ENCODE data around the gene PELI3. TPM values are rescaled to one million over a fixed set of nuclear protein-coding genes. Genes with fewer than 3 reads are reported as not detected.
A peak's percentile ranks its signal among the peaks of the same experiment; 100 is the strongest.

Gene PELI3
- polyA plus RNA-seq, 1 donor from 2014 or later = 13.3 TPM

DNA sequence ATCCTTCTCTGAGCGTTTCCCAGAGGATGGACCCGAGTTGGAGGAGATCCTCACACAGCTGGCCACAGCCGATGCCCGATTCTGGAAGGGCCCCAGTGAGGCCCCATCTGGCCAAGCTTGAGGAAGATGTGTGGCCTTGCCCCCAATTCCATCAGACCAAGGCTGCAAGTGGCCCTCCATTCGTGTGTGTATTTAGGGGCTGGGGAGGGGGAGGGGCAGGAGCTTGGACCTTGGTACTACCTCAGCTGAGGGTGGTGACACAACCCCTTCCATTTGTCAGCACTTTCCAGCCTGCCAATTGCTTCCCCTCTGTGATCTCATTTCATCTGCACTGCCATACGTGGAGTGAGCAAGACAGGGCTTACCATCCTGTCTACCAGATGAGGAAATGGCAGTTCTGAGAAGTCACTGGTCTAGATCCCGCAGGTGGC lies 42.4 kb downstream of the PELI3 start:
- no peaks in the 10 kb centered on the region for H3K9me3 ChIP-seq (ENCODE audit: low read length)
- no peak overlapping the region for H2AFZ ChIP-seq (ENCODE audit: low read depth, low read length)
- H4K20me1 ChIP-seq (ENCODE audit: insufficient read depth) = no peaks in the 10 kb centered on the region
- H3K9ac ChIP-seq (ENCODE audit: low read length) = no peak overlapping the region
- TF ChIP-seq EP300 (conservative IDR thresholded peaks at IDR 0.05; ENCODE audit: poor library complexity, severe bottlenecking) (no peak), RAD21 (conservative IDR thresholded peaks at IDR 0.05) (no peak)
- TF ChIP-seq, protein P1, sequence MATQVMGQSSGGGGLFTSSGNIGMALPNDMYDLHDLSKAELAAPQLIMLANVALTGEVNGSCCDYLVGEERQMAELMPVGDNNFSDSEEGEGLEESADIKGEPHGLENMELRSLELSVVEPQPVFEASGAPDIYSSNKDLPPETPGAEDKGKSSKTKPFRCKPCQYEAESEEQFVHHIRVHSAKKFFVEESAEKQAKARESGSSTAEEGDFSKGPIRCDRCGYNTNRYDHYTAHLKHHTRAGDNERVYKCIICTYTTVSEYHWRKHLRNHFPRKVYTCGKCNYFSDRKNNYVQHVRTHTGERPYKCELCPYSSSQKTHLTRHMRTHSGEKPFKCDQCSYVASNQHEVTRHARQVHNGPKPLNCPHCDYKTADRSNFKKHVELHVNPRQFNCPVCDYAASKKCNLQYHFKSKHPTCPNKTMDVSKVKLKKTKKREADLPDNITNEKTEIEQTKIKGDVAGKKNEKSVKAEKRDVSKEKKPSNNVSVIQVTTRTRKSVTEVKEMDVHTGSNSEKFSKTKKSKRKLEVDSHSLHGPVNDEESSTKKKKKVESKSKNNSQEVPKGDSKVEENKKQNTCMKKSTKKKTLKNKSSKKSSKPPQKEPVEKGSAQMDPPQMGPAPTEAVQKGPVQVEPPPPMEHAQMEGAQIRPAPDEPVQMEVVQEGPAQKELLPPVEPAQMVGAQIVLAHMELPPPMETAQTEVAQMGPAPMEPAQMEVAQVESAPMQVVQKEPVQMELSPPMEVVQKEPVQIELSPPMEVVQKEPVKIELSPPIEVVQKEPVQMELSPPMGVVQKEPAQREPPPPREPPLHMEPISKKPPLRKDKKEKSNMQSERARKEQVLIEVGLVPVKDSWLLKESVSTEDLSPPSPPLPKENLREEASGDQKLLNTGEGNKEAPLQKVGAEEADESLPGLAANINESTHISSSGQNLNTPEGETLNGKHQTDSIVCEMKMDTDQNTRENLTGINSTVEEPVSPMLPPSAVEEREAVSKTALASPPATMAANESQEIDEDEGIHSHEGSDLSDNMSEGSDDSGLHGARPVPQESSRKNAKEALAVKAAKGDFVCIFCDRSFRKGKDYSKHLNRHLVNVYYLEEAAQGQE (IDR thresholded peaks at IDR 0.05; ENCODE audit: borderline replicate concordance) = no peak
- no peaks in the 10 kb centered on the region for H3K9me2 ChIP-seq (ENCODE audit: insufficient read depth, low read length)
- no peaks in the 10 kb centered on the region for H3F3A ChIP-seq (ENCODE audit: insufficient read depth, low read length, poor library complexity, severe bottlenecking)
- H3K79me2 ChIP-seq (replicated peaks; ENCODE audit: insufficient read depth, low read length) = peaks cover 17% of the 10 kb centered on the region
- H3K4me2 ChIP-seq (ENCODE audit: low read length) = no peak overlapping the region
- no peak overlapping the region for H3K27ac ChIP-seq (ENCODE audit: low read length)
- no peaks in the 10 kb centered on the region for H3K36me3 ChIP-seq (ENCODE audit: insufficient read depth, low read length)
- no peaks in the 10 kb centered on the region for H3K27me3 ChIP-seq (ENCODE audit: insufficient read depth, low read depth, low read length)
- no peak overlapping the region for H3K4me3 ChIP-seq (ENCODE audit: low read length)

DNA sequence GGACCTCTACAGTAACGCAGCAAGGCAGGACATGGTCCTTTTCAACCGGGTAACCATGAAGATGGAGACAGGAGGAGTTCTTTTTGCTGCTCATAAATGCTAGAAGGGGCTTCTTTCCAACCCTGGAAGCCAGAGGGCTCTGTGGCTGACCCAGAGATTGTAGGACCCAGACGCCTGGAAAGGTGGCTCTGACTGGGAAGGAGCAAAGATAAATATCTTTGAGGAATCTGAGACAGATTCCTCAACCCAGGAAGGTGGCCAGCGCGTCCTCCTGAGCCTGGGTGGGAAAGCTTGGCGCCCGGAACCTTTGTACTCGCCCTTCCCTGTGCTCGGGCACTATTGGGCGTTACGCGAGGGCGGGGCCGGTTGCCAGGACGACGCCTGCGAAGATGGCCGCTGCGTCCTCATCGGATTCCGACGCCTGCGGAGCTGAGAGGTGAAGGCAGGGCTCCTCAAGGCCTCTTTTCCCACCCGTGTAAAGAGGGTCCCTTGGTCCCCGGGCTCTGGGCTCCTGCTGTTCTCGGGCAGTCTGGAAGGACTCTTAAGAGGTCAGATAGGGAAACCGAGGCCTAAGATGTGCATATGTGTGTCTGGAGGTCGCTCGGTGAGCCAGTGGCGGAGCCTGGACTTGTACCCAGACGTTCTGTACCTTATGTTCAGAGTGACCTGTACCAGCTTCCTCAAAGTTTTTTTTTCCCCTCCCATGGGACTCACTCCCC lies 43.7 kb downstream of the PELI3 start, which contains the start of gene BBS1:
TSS of gene BBS1 (plus strand) at position 365 of the 719 bp plus-strand sequence. CDS start at position 390, 25 bp downstream.
- Histone ChIP-seq H2AFZ (ENCODE audit: low read depth, low read length) (peak within 1 kb of the TSS; percentile 62), H3K4me3 (ENCODE audit: low read length) (peak within 1 kb of the TSS; percentile 97), H4K20me1 (ENCODE audit: insufficient read depth) (no peaks in the 10 kb centered on the region), H3K9ac (ENCODE audit: low read length) (peak within 1 kb of the TSS; percentile 85), H3K27me3 (ENCODE audit: insufficient read depth, low read depth, low read length) (no peaks in the 10 kb centered on the region), H3K9me3 (ENCODE audit: low read length) (no peaks in the 10 kb centered on the region), H3K9me2 (ENCODE audit: insufficient read depth, low read length) (no peaks in the 10 kb centered on the region), H3K27ac (ENCODE audit: low read length) (peak within 1 kb of the TSS; percentile 85), H3K36me3 (ENCODE audit: insufficient read depth, low read length) (no peaks in the 10 kb centered on the region), H3K79me2 (replicated peaks; ENCODE audit: insufficient read depth, low read length) (peaks cover 17% of the 10 kb centered on the region), H3K4me2 (ENCODE audit: low read length) (peak within 1 kb of the TSS; percentile 100), H3F3A (ENCODE audit: insufficient read depth, low read length, poor library complexity, severe bottlenecking) (no peaks in the 10 kb centered on the region)
- TF ChIP-seq POLR2AphosphoS5 (IDR thresholded peaks at IDR 0.05) (peak; percentile 96), RAD21 (conservative IDR thresholded peaks at IDR 0.05) (peak; percentile 54), TAF1 (IDR thresholded peaks at IDR 0.05; ENCODE audit: low read depth) (peak; percentile 95), SMC3 (conservative IDR thresholded peaks at IDR 0.05; ENCODE audit: poor library complexity) (peak; percentile 72), EZH2 (IDR thresholded peaks at IDR 0.05; ENCODE audit: borderline replicate concordance, insufficient read depth, low read length, poor library complexity, severe bottlenecking) (no peak), MXI1 (conservative IDR thresholded peaks at IDR 0.05; ENCODE audit: poor library complexity, severe bottlenecking) (peak; percentile 86), EP300 (conservative IDR thresholded peaks at IDR 0.05; ENCODE audit: poor library complexity, severe bottlenecking) (peak; percentile 51)
- TF ChIP-seq, protein P2, sequence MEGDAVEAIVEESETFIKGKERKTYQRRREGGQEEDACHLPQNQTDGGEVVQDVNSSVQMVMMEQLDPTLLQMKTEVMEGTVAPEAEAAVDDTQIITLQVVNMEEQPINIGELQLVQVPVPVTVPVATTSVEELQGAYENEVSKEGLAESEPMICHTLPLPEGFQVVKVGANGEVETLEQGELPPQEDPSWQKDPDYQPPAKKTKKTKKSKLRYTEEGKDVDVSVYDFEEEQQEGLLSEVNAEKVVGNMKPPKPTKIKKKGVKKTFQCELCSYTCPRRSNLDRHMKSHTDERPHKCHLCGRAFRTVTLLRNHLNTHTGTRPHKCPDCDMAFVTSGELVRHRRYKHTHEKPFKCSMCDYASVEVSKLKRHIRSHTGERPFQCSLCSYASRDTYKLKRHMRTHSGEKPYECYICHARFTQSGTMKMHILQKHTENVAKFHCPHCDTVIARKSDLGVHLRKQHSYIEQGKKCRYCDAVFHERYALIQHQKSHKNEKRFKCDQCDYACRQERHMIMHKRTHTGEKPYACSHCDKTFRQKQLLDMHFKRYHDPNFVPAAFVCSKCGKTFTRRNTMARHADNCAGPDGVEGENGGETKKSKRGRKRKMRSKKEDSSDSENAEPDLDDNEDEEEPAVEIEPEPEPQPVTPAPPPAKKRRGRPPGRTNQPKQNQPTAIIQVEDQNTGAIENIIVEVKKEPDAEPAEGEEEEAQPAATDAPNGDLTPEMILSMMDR (IDR thresholded peaks at IDR 0.05; ENCODE audit: poor library complexity, severe bottlenecking) = peak; percentile 59
- TF ChIP-seq, protein P1 (IDR thresholded peaks at IDR 0.05; ENCODE audit: borderline replicate concordance) = peak; percentile 84
